Activated naive CD4-positive, alpha-beta T cell treated with anti-CD3 and anti-CD28 coated beads for 36 hours (primary cell): ENCODE data around the gene CBX7. TPM values are rescaled to one million over a fixed set of nuclear protein-coding genes. Genes with fewer than 3 reads are reported as not detected.
A peak's percentile ranks its signal among the peaks of the same experiment; 100 is the strongest.

Experiments used
- CTCF ChIA-PET: fragments of 350-600 bp; sonication (Branson Sonifier 250); formaldehyde crosslinking; loops from one replicate; lab custom pipeline; 2021; ENCODE audit warnings: antibody characterized with exemption; lab: Charles Lee
- DNase-seq: peaks from one replicate; pipeline ENCODE4 v3.0.0-alpha.2; 2020
- H3K27ac Mint-ChIP-seq: one replicate; pipeline ENCODE4 v1.8.0; 2021; ENCODE audit warnings: mild to moderate bottlenecking, mixed read lengths
- H3K27me3 Mint-ChIP-seq: one replicate; pipeline ENCODE4 v1.8.0; 2021; ENCODE audit warnings: low read depth, mixed read lengths
- H3K36me3 Mint-ChIP-seq: one replicate; pipeline ENCODE4 v1.8.0; 2021; ENCODE audit warnings: low read depth, mixed read lengths
- H3K4me1 Mint-ChIP-seq: one replicate; pipeline ENCODE4 v1.8.0; 2021; ENCODE audit warnings: low read depth, mixed read lengths
- H3K4me3 Mint-ChIP-seq: one replicate; pipeline ENCODE4 v1.8.0; 2021; ENCODE audit warnings: mild to moderate bottlenecking, moderate library complexity, mixed read lengths
- H3K9me3 Mint-ChIP-seq: one replicate; pipeline ENCODE4 v1.8.0; 2021; ENCODE audit warnings: mixed read lengths
- intact Hi-C: fragments of 100-400 bp; cut with micrococcal nuclease; formaldehyde crosslinking; loops from one replicate; pipeline ENCODE4 v1.15.1; 2023
- total RNA-seq, 2 experiments: library from RNA; stranded (reverse); gene quantifications; one replicate each; pipeline ENCODE4 v1.2.3, GENCODE V29; 2021

The CBX7 gene
- total RNA-seq, 2 experiments from 2014 or later = 20.8 to 24.1 TPM

DNA sequence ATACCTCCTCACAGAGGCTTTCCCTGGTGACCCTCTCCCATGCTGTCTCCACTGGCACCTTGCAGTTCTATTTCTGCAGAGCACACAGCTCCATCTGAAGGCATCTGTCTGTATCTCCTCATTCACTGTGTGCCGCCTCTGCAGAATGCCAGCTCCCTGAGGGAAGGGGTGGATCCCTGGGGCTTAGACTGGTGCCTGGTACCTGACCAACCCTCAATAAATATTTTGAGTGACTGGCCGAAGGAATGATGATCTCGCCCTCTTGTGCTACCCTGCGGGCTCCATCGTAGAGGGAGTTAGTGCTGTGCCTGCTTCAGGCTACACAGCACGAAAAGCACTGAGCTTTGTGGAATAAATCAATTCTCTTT is 1.6 kb downstream of the CBX7 start:
- intact Hi-C loops = no loop called here
- Mint-ChIP-seq H3K4me1 (peaks cover 46% of the 10 kb centered on the region), H3K27ac (peak overlapping the region; percentile 32), H3K9me3 (no peaks in the 10 kb centered on the region), H3K27me3 (peaks cover 15% of the 10 kb centered on the region), H3K4me3 (peak overlapping the region; percentile 58), H3K36me3 (no peaks in the 10 kb centered on the region)
- CTCF ChIA-PET = interaction anchor here (1.3 to 2.8 kb wide), 2 partner anchors 20 to 143 kb away, joined by 4 to 10 read pairs; no protein-coding TSS in a partner anchor
- no peak for DNase-seq

- intact Hi-C loops = no loop called here
- H3K27ac Mint-ChIP-seq = peak overlapping the region; percentile 32
- no peak overlapping the region for H3K4me3 Mint-ChIP-seq
- H3K27me3 Mint-ChIP-seq = peaks cover 15% of the 10 kb centered on the region
- DNase-seq = no peak
- no peaks in the 10 kb centered on the region for H3K36me3 Mint-ChIP-seq
- H3K9me3 Mint-ChIP-seq = no peaks in the 10 kb centered on the region
- CTCF ChIA-PET = interaction anchor here (0.6 to 2.8 kb wide), 4 partner anchors 20 to 365 kb away, joined by 4 to 10 read pairs (median 4); no protein-coding TSS in a partner anchor
- peaks cover 46% of the 10 kb centered on the region for H3K4me1 Mint-ChIP-seq
These were observed 2.3 kb downstream of the CBX7 start for GRCh38 chr22:39149915-39150847.

GRCh38 chr22:39148727-39149535 is 3.5 kb downstream of the CBX7 start:
- no peak overlapping the region for H3K4me3 Mint-ChIP-seq
- H3K27me3 Mint-ChIP-seq = peaks cover 7% of the 10 kb centered on the region
- no peaks in the 10 kb centered on the region for H3K9me3 Mint-ChIP-seq
- H3K4me1 Mint-ChIP-seq = peaks cover 53% of the 10 kb centered on the region
- no peaks in the 10 kb centered on the region for H3K36me3 Mint-ChIP-seq
- CTCF ChIA-PET = interaction anchor here (0.6 to 2.8 kb wide), 5 partner anchors 22 to 364 kb away, joined by 3 to 10 read pairs (median 4); no protein-coding TSS in a partner anchor
- peak; percentile 80 for DNase-seq
- peak overlapping the region; percentile 81 for H3K27ac Mint-ChIP-seq
- intact Hi-C loops = no loop called here

DNA sequence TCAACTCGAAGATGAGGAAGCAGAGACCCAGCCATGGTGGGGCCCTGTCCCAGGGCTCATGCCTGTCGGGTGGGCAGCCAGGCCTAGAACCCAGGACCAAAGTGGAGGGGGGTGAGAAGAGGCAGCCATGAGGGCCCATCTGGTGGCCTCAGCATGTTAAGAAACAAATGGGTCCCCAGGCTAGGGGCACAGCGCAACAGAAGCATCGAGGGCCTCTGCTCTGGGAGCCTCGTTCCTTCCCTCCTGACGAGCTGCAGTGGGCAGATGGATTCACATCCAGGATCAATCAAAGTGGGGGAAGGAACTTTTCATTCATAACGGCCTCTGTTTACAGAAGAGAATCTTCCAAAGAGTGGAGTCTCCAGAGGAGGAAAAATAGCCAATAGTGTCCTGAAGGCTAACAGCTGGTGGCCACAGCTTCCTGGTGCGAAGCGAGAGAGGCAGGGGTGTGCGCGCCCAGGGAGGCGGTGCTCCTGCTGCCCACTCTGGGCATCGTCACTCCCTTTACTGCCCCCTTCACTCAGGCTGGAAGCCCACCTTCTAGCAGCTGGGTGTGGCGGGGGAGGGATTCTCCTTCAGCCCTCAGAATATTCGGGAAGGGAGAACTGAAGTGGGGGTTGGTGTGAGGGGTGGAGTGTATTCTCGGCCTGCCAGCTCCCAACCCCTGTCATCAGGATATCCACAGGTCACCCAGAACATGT is 4.3 kb downstream of the CBX7 start:
- H3K4me1 Mint-ChIP-seq = peaks cover 49% of the 10 kb centered on the region
- CTCF ChIA-PET = interaction anchor here (1.0 to 2.8 kb wide), 3 partner anchors 22 to 207 kb away, joined by 3 to 10 read pairs (median 3); no protein-coding TSS in a partner anchor
- no peaks in the 10 kb centered on the region for H3K27me3 Mint-ChIP-seq
- intact Hi-C loops = no loop called here
- peak overlapping the region; percentile 81 for H3K27ac Mint-ChIP-seq
- H3K4me3 Mint-ChIP-seq = no peak overlapping the region
- no peaks in the 10 kb centered on the region for H3K36me3 Mint-ChIP-seq
- no peak for DNase-seq
- H3K9me3 Mint-ChIP-seq = no peaks in the 10 kb centered on the region

DNA sequence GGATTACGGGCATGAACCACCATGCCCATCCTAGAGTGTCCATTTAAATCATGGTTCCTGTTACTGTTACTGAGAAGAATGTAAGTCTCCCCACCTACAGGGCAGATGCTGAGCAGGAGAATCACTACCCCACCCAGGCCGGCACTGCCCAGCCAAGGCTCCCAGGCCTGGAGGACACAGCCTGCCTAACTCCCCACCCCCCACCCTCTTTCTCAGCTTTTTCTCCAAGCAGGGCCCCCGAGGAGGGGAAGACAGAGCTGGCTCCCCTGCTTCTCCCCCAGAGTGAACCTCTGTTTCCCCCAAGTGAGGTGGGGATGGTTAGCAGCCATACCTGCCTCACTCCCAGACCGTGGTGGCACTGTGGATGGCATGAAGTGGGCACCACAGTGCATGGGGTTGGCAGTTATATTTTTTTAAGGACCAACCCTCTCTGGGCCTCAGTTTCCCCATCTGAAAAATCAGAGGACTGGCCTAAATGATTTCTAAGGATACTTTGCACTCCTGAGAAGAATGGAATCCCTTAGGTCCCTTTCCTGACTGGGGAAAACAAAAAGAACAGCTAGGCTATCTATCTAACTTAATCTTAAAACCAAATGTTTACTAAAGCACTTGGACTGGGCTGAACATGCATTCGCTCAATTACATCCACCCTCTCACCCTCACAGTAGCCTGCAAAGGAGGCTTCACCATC is 5.0 kb downstream of the CBX7 start:
- H3K36me3 Mint-ChIP-seq = no peaks in the 10 kb centered on the region
- H3K9me3 Mint-ChIP-seq = no peaks in the 10 kb centered on the region
- intact Hi-C loops = no loop called here
- DNase-seq = no peak
- H3K4me3 Mint-ChIP-seq = no peak overlapping the region
- peaks cover 49% of the 10 kb centered on the region for H3K4me1 Mint-ChIP-seq
- CTCF ChIA-PET = interaction anchor here (1.0 kb wide), 1 partner anchor 140 kb away, joined by 3 read pairs; no protein-coding TSS in a partner anchor
- H3K27me3 Mint-ChIP-seq = no peaks in the 10 kb centered on the region
- H3K27ac Mint-ChIP-seq = peak overlapping the region; percentile 53

DNA sequence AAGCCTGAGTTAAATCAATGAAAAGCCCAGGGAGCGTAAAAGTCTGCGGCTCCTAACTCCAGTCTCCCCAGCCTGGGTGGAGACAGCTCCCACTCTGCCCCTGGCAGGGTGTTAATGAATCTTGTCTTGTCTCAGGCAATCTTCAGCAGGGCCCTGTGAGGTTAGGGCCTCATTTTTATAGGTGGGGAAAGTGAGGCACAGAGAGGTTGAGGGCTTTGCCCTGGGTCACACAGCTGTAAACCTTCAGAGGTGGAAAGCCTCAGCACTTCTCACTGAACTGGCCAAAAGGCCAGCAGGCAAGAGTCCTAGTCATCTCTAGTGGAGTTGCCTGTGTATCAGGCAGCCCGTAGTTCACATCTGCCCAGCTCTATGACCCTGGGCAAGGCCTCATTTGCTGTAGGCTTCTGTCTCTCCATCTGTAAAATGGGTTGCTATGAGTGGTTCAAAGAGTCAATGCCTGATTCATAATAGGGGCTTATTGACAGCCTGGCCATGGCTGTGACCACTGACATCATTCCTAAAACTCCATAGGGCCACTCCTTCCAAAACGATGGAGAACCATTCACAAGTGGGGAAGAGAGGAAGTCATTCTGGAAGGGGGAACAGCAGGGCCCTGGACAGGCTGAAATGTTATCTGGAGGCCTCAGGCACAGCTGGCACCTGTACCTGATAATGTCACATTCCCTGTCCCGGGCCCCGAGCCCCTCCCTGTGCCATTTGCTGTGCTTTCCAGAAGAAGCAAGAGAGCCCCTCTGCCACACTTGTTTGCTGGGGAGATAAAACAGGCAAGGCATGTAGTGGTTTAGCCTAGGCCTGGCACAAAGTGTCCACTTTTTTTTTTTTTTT is 6.0 kb downstream of the CBX7 start:
- Mint-ChIP-seq H3K27me3 (no peaks in the 10 kb centered on the region), H3K4me1 (peaks cover 48% of the 10 kb centered on the region), H3K36me3 (no peaks in the 10 kb centered on the region), H3K4me3 (peak overlapping the region; percentile 63), H3K9me3 (no peaks in the 10 kb centered on the region), H3K27ac (peak overlapping the region; percentile 76)
- intact Hi-C loops = no loop called here
- no peak for DNase-seq
- CTCF ChIA-PET = no interaction called here

DNA sequence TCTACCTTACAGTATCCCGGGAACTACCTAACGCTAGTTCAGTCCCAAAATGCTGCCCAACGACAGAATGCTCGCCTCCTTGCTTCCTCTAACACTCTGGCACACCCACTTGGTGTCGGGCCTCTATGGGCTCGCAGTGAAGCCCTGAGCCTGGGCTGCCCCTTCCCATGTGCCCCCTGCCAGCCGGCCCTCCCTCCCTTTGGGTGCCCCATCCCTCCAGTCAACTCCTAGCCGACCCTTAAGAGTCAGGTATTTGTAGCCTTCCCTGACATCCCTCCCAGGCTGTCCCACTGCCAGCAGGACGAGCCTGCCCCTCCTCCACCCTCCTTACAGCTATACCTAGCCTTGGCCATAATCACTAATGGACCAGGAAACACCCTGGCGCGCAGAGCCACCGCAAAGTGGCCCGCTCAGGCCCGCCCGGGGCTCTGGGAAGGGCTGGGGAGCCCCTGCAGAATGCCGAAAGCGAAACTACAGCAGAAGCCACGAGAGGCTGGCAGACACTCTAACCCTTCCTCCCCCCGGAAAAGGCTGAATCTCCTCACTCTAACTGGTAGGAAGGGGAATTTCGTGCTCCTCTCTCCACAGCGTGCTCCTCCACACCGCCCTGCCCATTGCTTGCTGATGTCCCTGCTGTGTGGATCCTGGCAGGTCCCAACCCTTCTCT is 8.2 kb downstream of the CBX7 start:
- H3K9me3 Mint-ChIP-seq = no peaks in the 10 kb centered on the region
- CTCF ChIA-PET = interaction anchor here (2.4 kb wide), 1 partner anchor 10 kb away, joined by 8 read pairs; no protein-coding TSS in a partner anchor
- peak overlapping the region; percentile 85 for H3K27ac Mint-ChIP-seq
- peak overlapping the region; percentile 88 for H3K4me3 Mint-ChIP-seq
- no peaks in the 10 kb centered on the region for H3K36me3 Mint-ChIP-seq
- H3K27me3 Mint-ChIP-seq = no peaks in the 10 kb centered on the region
- peaks cover 27% of the 10 kb centered on the region for H3K4me1 Mint-ChIP-seq
- intact Hi-C loops = loop anchor here (1.0 kb wide), 1 partner anchor 8 kb away; the partner anchor contains the start of gene CBX7
- DNase-seq = peak; percentile 74

DNA sequence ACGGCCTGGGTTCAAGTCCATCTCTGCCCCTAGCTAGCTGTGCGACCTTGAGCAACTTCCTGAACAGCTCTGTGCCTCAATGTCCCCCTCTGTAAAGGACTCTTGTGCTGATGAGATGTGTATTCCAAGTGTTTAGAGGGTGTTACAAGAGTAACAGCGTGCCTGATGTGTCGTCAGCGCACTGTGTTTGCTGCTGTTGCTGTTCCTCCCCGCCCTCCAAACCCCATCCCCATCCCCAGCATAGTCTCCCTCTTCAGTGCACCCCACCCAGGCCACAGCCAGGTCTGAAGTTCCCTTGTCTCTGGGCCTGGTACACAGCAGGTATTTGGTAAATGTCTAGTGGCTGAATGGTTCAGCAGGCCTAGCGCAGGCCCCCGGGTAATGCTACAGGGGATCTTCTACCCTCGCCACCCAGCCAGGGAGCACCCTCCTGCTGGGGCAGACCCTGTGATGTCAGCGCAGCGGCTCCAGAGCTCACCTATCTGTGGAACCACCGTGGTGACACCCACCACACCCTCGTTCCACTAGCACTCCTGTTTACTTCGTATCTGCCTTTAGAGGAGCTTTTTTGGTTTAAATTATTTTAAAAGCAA is 10.3 kb downstream of the CBX7 start:
- H3K36me3 Mint-ChIP-seq = no peaks in the 10 kb centered on the region
- CTCF ChIA-PET = interaction anchor here (0.7 to 2.4 kb wide), 2 partner anchors 8 to 10 kb away, joined by 4 to 8 read pairs; no protein-coding TSS in a partner anchor
- no peak for DNase-seq
- intact Hi-C loops = no loop called here
- peaks cover 23% of the 10 kb centered on the region for H3K4me1 Mint-ChIP-seq
- no peaks in the 10 kb centered on the region for H3K27me3 Mint-ChIP-seq
- H3K4me3 Mint-ChIP-seq = no peak overlapping the region
- H3K9me3 Mint-ChIP-seq = no peaks in the 10 kb centered on the region
- no peak overlapping the region for H3K27ac Mint-ChIP-seq

DNA sequence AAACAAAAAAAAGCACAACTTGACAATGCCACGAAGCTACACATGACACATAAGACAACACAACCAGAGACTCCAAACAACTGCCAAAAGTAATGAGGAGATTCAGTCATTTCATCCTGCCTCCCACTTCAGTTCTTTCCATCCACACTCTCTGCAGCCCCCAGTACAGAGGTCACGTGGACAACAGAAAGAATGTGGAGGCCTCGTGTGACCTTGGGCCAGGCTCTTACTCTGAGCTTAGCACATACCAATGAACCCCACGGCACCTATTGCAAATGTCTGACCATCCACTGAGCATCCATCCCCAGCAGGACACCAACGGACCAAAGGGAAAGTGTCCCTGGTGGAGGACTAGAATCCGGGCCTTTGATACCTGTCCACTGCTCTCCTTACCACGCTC is 12.5 kb downstream of the CBX7 start:
- Mint-ChIP-seq H3K4me1 (peaks cover 13% of the 10 kb centered on the region), H3K4me3 (no peak overlapping the region), H3K27ac (no peak overlapping the region), H3K36me3 (no peaks in the 10 kb centered on the region), H3K9me3 (no peaks in the 10 kb centered on the region), H3K27me3 (no peaks in the 10 kb centered on the region)
- CTCF ChIA-PET = no interaction called here
- DNase-seq = no peak
- intact Hi-C loops = no loop called here

GRCh38 chr22:39138357-39138997 is 14.0 kb downstream of the CBX7 start:
- peaks cover 5% of the 10 kb centered on the region for H3K4me1 Mint-ChIP-seq
- H3K27ac Mint-ChIP-seq = no peak overlapping the region
- DNase-seq = no peak
- no peaks in the 10 kb centered on the region for H3K36me3 Mint-ChIP-seq
- H3K4me3 Mint-ChIP-seq = no peak overlapping the region
- intact Hi-C loops = no loop called here
- CTCF ChIA-PET = interaction anchor here (1.0 to 1.4 kb wide), 2 partner anchors 168 to 270 kb away, joined by 3 to 4 read pairs; no protein-coding TSS in a partner anchor
- no peaks in the 10 kb centered on the region for H3K27me3 Mint-ChIP-seq
- H3K9me3 Mint-ChIP-seq = no peaks in the 10 kb centered on the region
